Sigmoid colon (tissue), 7 donors: ENCODE data around the gene STAT4. TPM values are rescaled to one million over a fixed set of nuclear protein-coding genes. Genes with fewer than 3 reads are reported as not detected.
"Not testable (repeated sequence)": the region's sequence is repeated elsewhere in the genome, so short reads cannot be mapped to it uniquely, and the experiment has no call there.

Source experiments
- DNase-seq: peaks from one replicate; pipeline ENCODE4 v3.0.0-alpha.2; 2019
- H3K27ac ChIP-seq, 4 donors: fragments of 200-600 bp; sonication (generic); one replicate each; pipeline ENCODE4 v1.5.1; 2016 to 2019; ENCODE audit warnings: mild to moderate bottlenecking in 1 of 4
- H3K27me3 ChIP-seq, 3 donors: fragments of 200-600 bp; sonication (generic); one replicate each; pipeline ENCODE4 v1.5.1; 2019; ENCODE audit warnings: mild to moderate bottlenecking in 1 of 3
- H3K36me3 ChIP-seq, 4 donors: fragments of 200-600 bp; sonication (generic); one replicate each; pipeline ENCODE4 v1.5.1; 2016 to 2019
- H3K4me1 ChIP-seq, 4 donors: fragments of 200-600 bp; sonication (generic); one replicate each; pipeline ENCODE4 v1.5.1; 2017 to 2019
- H3K4me3 ChIP-seq, 4 donors: fragments of 200-600 bp; sonication (generic); one replicate each; pipeline ENCODE4 v1.5.1; 2017 to 2019; ENCODE audit warnings: mild to moderate bottlenecking in 2 of 4, moderate library complexity in 1 of 4
- H3K9me3 ChIP-seq, 4 donors: fragments of 200-600 bp in 3 of 4; sonication (generic) in 3 of 4; one replicate each; pipeline versions ENCODE4 v1.5.1 to v1.6.1; 2013 to 2019
- EP300 ChIP-seq, 4 donors: sonication (generic); formaldehyde crosslinking; IDR thresholded peaks; one replicate each; pipeline ENCODE4 v1.6.1; 2017; ENCODE audit warnings: antibody characterized with exemption in 4 of 4
- POLR2A ChIP-seq, 2 donors: fragments of 450-650 bp; IDR thresholded peaks; one replicate each; pipeline ENCODE4 v1.6.1; 2016; ENCODE audit warnings: antibody characterized with exemption in 2 of 2, mild to moderate bottlenecking in 2 of 2, moderate library complexity in 2 of 2
- POLR2AphosphoS5 ChIP-seq, 4 donors: sonication (generic); formaldehyde crosslinking; IDR thresholded peaks; one replicate each; pipeline ENCODE4 v1.6.1; 2017; ENCODE audit warnings: antibody characterized with exemption in 4 of 4
- WGBS, 2 donors: extraction: QIAGEN DNeasy Blood & Tissue Kit; methylation state at CpG; one replicate each; pipeline ENCODE4 v1.1.7; 2013; 5-methylcytosine and 5-hydroxymethylcytosine counted together
- intact Hi-C: fragments of 100-400 bp; cut with DNase I; formaldehyde crosslinking; loops from one replicate; pipeline ENCODE4 v1.15.1; 2023
- polyA plus RNA-seq, 3 donors: library from polyadenylated mRNA; stranded (reverse); fragments of 200-250 nt; gene quantifications; one replicate each; pipeline ENCODE4 v1.2.3, GENCODE V29; 2013
- total RNA-seq, 4 donors: library from RNA; depleted of rRNA; stranded (reverse); fragments of >200 nt; gene quantifications; one replicate each; pipeline ENCODE4 v1.1.0, GENCODE V29; 2016
- TF ChIP-seq, protein P1 (sequence below), 4 experiments: fragments of 450-650 bp in 3 of 4; fragments of 200-600 bp in 1 of 4; IDR thresholded peaks; one replicate each; pipeline ENCODE4 v1.5.1; 2016 to 2019; ENCODE audit warnings: antibody characterized with exemption in 4 of 4, mild to moderate bottlenecking in 3 of 4, moderate library complexity in 2 of 4
- donor health status: healthy with polysubstance abuse.
- donor health status: Bipolar disorder and iron deficiency.
- donor health status: healthy.

STAT4 gene
- total and polyA plus RNA-seq, 7 donors = 0.46 to 4.6 (median 0.70) TPM; not detected in 1

DNA sequence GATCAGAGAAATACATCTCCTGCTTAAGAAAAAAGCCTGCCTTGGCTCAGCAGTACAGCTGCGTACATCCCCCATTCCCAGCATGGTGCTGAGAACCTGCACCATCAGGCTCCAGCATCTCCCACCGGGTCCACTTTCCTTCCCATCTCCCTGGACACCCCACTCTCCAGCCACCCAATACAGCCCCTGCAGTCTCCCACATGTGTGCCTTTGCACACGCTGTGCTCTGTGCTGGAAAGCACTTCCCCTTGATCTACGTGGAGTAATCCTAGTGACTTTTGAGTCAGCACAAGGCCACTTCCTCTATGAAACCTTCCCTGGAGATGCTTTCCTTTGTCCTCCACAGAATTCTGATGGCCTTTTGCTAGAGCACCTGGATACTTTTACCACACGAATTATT is 153.8 kb downstream of the STAT4 start:
- Histone ChIP-seq H3K27me3 (no peaks in the 10 kb centered on the region), H3K27ac (peak overlapping the region in 3 of 4 donors; percentile 6 to 62 (median 60)), H3K9me3 (no peaks in the 10 kb centered on the region), H3K4me3 (no peak overlapping the region), H3K36me3 (peaks cover 4 to 96% (median 46%) of the 10 kb centered on the region in 4 donors), H3K4me1 (peaks cover 0 to 20% (median 14%) of the 10 kb centered on the region in 4 donors)
- WGBS, 2 donors = 76 to 90% methylated on average over 5 of the region's 5 CpGs
- intact Hi-C loops = no loop called here
- DNase-seq = no peak
- no peak for TF ChIP-seq POLR2AphosphoS5 (IDR thresholded peaks at IDR 0.05)
- no peak for TF ChIP-seq EP300 (IDR thresholded peaks at IDR 0.05)
- TF ChIP-seq, protein P1, sequence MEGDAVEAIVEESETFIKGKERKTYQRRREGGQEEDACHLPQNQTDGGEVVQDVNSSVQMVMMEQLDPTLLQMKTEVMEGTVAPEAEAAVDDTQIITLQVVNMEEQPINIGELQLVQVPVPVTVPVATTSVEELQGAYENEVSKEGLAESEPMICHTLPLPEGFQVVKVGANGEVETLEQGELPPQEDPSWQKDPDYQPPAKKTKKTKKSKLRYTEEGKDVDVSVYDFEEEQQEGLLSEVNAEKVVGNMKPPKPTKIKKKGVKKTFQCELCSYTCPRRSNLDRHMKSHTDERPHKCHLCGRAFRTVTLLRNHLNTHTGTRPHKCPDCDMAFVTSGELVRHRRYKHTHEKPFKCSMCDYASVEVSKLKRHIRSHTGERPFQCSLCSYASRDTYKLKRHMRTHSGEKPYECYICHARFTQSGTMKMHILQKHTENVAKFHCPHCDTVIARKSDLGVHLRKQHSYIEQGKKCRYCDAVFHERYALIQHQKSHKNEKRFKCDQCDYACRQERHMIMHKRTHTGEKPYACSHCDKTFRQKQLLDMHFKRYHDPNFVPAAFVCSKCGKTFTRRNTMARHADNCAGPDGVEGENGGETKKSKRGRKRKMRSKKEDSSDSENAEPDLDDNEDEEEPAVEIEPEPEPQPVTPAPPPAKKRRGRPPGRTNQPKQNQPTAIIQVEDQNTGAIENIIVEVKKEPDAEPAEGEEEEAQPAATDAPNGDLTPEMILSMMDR (IDR thresholded peaks at IDR 0.05) = no peak
- TF ChIP-seq POLR2A (IDR thresholded peaks at IDR 0.05) = no peak

DNA sequence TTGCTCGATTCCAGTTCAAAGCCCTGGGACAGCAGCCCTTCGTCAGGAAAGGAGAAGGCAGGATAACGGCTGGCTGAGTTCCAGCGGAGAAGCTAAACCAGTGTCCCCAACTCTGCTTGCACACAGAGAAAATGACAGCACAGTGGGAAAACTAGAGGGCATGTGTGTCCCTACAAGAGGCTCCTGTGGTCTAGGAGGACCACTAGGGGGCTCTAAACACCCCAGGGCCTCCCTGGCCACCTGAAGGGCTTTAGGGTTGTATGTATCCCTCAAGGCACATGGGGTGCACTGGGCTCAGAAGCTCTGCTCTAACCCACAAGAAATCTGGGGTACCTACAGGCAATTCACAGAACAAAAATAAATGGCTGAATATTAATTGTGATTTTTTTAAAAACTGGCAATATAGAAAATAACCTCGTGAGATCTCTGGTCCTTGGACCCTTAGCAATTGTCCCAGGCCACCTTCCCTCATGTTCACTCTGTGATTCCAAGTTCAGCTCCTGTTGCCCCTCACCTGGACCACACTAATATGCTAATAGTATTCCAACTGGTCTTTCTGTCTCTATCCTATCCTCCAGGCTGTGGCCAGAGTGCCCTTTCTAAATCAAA is 154.4 kb downstream of the STAT4 start:
- 90 to 96% methylated on average over 5 of the region's 5 CpGs for WGBS, 2 donors
- TF ChIP-seq EP300 (IDR thresholded peaks at IDR 0.05) (no peak), POLR2A (IDR thresholded peaks at IDR 0.05) (no peak), POLR2AphosphoS5 (IDR thresholded peaks at IDR 0.05) (no peak)
- TF ChIP-seq, protein P1 (IDR thresholded peaks at IDR 0.05) = peak in 1 of 4 experiments; percentile 35
- H3K9me3 ChIP-seq = no peaks in the 10 kb centered on the region
- peaks cover 4 to 96% (median 46%) of the 10 kb centered on the region in 4 donors for H3K36me3 ChIP-seq
- peaks cover 0 to 20% (median 14%) of the 10 kb centered on the region in 4 donors for H3K4me1 ChIP-seq
- no peaks in the 10 kb centered on the region for H3K27me3 ChIP-seq
- no peak overlapping the region for H3K4me3 ChIP-seq
- no peak for DNase-seq
- H3K27ac ChIP-seq = peak overlapping the region in 1 of 4 donors; percentile 60
- intact Hi-C loops = no loop called here

DNA sequence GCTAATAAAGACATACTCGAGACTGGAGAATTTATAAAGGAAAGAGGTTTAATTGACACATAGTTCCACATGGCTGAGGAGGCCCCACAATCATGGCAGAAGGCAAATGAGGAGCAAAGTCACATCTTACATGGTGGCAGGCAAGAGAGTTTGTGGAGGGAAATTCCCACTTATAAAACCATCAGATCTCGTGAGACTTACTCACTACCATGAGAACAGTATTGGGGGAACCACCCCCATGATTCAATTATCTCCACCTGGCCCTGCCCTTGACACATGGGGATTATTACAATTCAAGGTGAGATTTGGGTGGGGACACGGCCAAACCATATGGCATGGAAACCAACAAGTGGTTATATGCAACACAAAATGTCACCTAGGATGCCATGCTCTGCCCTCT is 155.5 kb downstream of the STAT4 start:
- 88 to 89% methylated on average over 3 of the region's 3 CpGs for WGBS, 2 donors

DNA sequence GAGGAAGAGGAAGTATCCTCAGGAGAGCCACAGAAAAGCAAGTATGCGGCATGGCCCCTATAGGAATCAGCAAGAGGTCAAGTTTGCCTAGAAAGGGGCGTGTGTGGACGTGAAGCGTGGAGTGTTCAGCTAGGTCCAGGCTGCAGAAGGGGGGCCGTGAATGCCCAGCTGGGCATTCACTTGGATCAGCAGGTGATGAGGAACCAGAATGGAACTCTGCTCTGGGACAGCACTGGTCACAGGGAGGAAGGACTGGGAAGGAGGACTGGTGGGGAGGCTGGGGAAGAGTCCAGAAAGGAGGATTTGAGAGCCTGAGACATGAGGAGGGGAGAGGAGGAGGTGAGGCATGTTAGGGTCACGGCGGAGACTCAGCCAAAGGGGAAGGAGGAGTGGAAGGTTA is 156.6 kb downstream of the STAT4 start:
- TF ChIP-seq, protein P1 (IDR thresholded peaks at IDR 0.05) = no peak
- TF ChIP-seq POLR2A (IDR thresholded peaks at IDR 0.05) (no peak), POLR2AphosphoS5 (IDR thresholded peaks at IDR 0.05) (no peak), EP300 (IDR thresholded peaks at IDR 0.05) (no peak)
- intact Hi-C loops = no loop called here

More for the DNA sequence above, 155.5 kb downstream of the STAT4 start:
- H3K4me3 ChIP-seq, H3K27ac ChIP-seq, H3K9me3 ChIP-seq, intact Hi-C loops, H3K27me3 ChIP-seq, DNase-seq: not testable (repeated sequence)
- Histone ChIP-seq H3K36me3 (peaks cover 4 to 96% (median 46%) of the 10 kb centered on the region in 4 donors), H3K4me1 (peaks cover 0 to 20% (median 14%) of the 10 kb centered on the region in 4 donors)

DNA sequence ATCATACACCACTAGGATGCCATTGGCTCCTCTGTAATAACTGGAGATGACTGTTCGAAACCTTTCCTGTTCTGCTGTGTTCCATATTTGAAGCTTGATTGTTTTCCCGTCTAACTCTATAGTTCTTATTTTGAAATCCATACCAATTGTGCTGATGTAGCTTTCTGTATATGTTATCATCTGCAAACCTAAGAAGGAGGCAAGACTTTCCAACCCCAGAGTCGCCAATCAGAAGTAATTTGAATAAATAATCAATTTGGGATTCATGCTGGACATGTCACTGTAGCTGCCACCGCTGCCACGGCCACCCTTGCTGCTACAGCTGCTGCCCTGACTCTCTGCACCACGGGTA is 157.5 kb downstream of the STAT4 start:
- WGBS, 2 donors = 96 to 97% methylated on average over 6 of the region's 6 CpGs
- H3K36me3 ChIP-seq = peaks cover 14 to 96% (median 54%) of the 10 kb centered on the region in 4 donors

More for the DNA sequence above, 156.6 kb downstream of the STAT4 start:
- Histone ChIP-seq H3K27ac (no peak overlapping the region), H3K9me3 (no peaks in the 10 kb centered on the region), H3K27me3 (no peaks in the 10 kb centered on the region), H3K4me1 (peaks cover 0 to 20% (median 14%) of the 10 kb centered on the region in 4 donors), H3K36me3 (peaks cover 6 to 96% (median 49%) of the 10 kb centered on the region in 4 donors), H3K4me3 (no peak overlapping the region)
- 97 to 98% methylated on average over 7 of the region's 7 CpGs for WGBS, 2 donors
- DNase-seq = no peak

More for the DNA sequence above, 157.5 kb downstream of the STAT4 start:
- no peak overlapping the region for H3K27ac ChIP-seq
- TF ChIP-seq, protein P1 (IDR thresholded peaks at IDR 0.05) = no peak
- TF ChIP-seq POLR2AphosphoS5 (IDR thresholded peaks at IDR 0.05) (no peak), POLR2A (IDR thresholded peaks at IDR 0.05) (no peak), EP300 (IDR thresholded peaks at IDR 0.05) (no peak)
- H3K27me3 ChIP-seq = no peaks in the 10 kb centered on the region
- H3K4me3 ChIP-seq = no peak overlapping the region
- intact Hi-C loops = no loop called here
- DNase-seq = no peak
- peaks cover 0 to 19% (median 14%) of the 10 kb centered on the region in 4 donors for H3K4me1 ChIP-seq
- no peaks in the 10 kb centered on the region for H3K9me3 ChIP-seq
